K562 (cell line): Measurements from ENCODE around the gene MCM5. TPM values are rescaled to one million over a fixed set of nuclear protein-coding genes. Genes with fewer than 3 reads are reported as not detected.
"Not testable (repeated sequence)": the region's sequence is repeated elsewhere in the genome, so short reads cannot be mapped to it uniquely, and the experiment has no call there.

ENCODE experiments used
- ATAC-seq: fragments of 200-7000 bp; cut with Tn5 transposase; 3 replicates; pipeline ENCODE4 v1.9.1; 2020; ENCODE audit warnings: moderate library complexity
- BruUV-seq: library from RNA; stranded (reverse); fragments of 400-500 nt; replicated peaks from 2 replicates; lab custom pipeline; 2021; lab: Mats Ljungman, UMichigan
- CTCF ChIA-PET: fragments of 300-600 bp; formaldehyde crosslinking; extraction: SDS; loops from one replicate; lab custom pipeline; 2021; ENCODE audit warnings: low intra/inter-chr PET ratio; lab: Yijun Ruan, JAX
- POLR2A ChIA-PET: fragments of 300-600, 350-650 bp; sonication (Branson Sonifier 250); formaldehyde crosslinking; extraction: SDS; loops from one replicate; lab custom pipeline; 2021; ENCODE audit warnings: antibody characterized with exemption, inconsistent platforms; lab: Yijun Ruan, JAX
- DNase-seq, 4 experiments: peaks; one replicate each; pipeline versions ENCODE4 v3.0.0 to v3.0.0-alpha.2; 2011 to 2018; ENCODE audit warnings: low spot score in 3 of 4, mixed read lengths in 3 of 4; ENCODE audit errors: extremely low read depth in 1 of 4
- FAIRE-seq: peaks from 2 replicates; lab custom pipeline; 2011; peaks lifted over from hg19 to GRCh38; lab: Jason Lieb, UNC
- H2AFZ ChIP-seq: 2 replicates; pipeline ENCODE4 v1.6.0; 2011; ENCODE audit warnings: low read depth, low read length, control low read depth, inconsistent platforms
- H3K27ac ChIP-seq: fragments of 200-600 bp; 3 replicates; pipeline ENCODE4 v1.8.0; 2011; ENCODE audit warnings: low read depth, mild to moderate bottlenecking, control low read depth, inconsistent platforms, low read length, moderate library complexity, mixed read lengths; ENCODE audit errors: extremely low read depth
- H3K27me3 ChIP-seq, 2 experiments: fragments of 300-600 bp in 1 of 2; 2 replicates in 1 of 2; 3 replicates in 1 of 2; pipeline versions ENCODE4 v1.6.0 to v1.8.0; 2011; ENCODE audit warnings: inconsistent platforms in 2 of 2, low read length in 2 of 2, mild to moderate bottlenecking in 1 of 2, mixed read lengths in 1 of 2, moderate library complexity in 1 of 2; ENCODE audit not compliant: control insufficient read depth in 2 of 2, insufficient read depth in 2 of 2
- H3K36me3 ChIP-seq: fragments of 300-600 bp; 3 replicates; pipeline ENCODE4 v1.8.0; 2011; ENCODE audit warnings: mild to moderate bottlenecking, low read length, inconsistent platforms; ENCODE audit not compliant: control insufficient read depth, insufficient read depth
- H3K4me1 ChIP-seq, 2 experiments: fragments of 200-600 bp in 1 of 2; replicated peaks in 1 of 2; 2 replicates in 1 of 2; 3 replicates in 1 of 2; pipeline versions ENCODE4 v1.5.1 to v1.8.0; 2011; ENCODE audit warnings: inconsistent platforms in 2 of 2, low read length in 2 of 2, mild to moderate bottlenecking in 1 of 2, mixed read lengths in 1 of 2, moderate library complexity in 1 of 2; ENCODE audit not compliant: control insufficient read depth in 2 of 2, insufficient read depth in 2 of 2
- H3K4me2 ChIP-seq: 2 replicates; pipeline ENCODE4 v1.6.1; 2011; ENCODE audit warnings: low read length, control low read depth, inconsistent platforms, mixed read lengths; ENCODE audit not compliant: insufficient read depth
- H3K4me3 ChIP-seq: fragments of 200-600 bp; sonication (generic), shearing (Covaris generic); 2 replicates; pipeline ENCODE4 v1.5.1; 2016; ENCODE audit warnings: control low read depth, inconsistent platforms
- H3K79me2 ChIP-seq: fragments of 200-600 bp; 3 replicates; pipeline ENCODE4 v1.8.0; 2011; ENCODE audit warnings: low read length, inconsistent platforms; ENCODE audit not compliant: control insufficient read depth, insufficient read depth
- H3K9ac ChIP-seq, 2 experiments: 2 replicates each; pipeline versions ENCODE4 v1.6.0 to v1.6.1; 2011; ENCODE audit warnings: low read depth in 2 of 2, low read length in 2 of 2, control low read depth in 1 of 2, inconsistent platforms in 1 of 2, mild to moderate bottlenecking in 1 of 2, mixed read lengths in 1 of 2; ENCODE audit not compliant: insufficient read depth in 1 of 2
- H3K9me1 ChIP-seq: one replicate; pipeline ENCODE4 v1.6.0; 2011; ENCODE audit warnings: inconsistent platforms, mild to moderate bottlenecking, low read length, moderate library complexity; ENCODE audit not compliant: control insufficient read depth, insufficient read depth
- H3K9me3 ChIP-seq: replicated peaks from 2 replicates; pipeline ENCODE4 v1.5.1; 2011; ENCODE audit warnings: low read depth, low read length, inconsistent platforms; ENCODE audit not compliant: control insufficient read depth, insufficient read depth
- H4K20me1 ChIP-seq: replicated peaks from 2 replicates; pipeline ENCODE4 v1.6.1; 2011; ENCODE audit warnings: low read length, inconsistent platforms, mixed read lengths; ENCODE audit not compliant: control insufficient read depth, insufficient read depth
- NFE2 ChIP-seq: IDR thresholded peaks from 2 replicates; pipeline ENCODE4 v1.6.1; 2014; ENCODE audit warnings: antibody characterized with exemption, low read depth
- ZNF217 ChIP-seq: sonication (generic); formaldehyde crosslinking; IDR thresholded peaks from 2 replicates; pipeline ENCODE4 v1.8.0; 2022; ENCODE audit warnings: mild to moderate bottlenecking, missing genetic modification reagents
- WGBS: fragments of 100-300 bp; shearing (Covaris generic); methylation state at CpG from one replicate; pipeline ENCODE4 v1.1.6; 2016; ENCODE audit warnings: low coverage, mixed read lengths; ENCODE audit not compliant: insufficient coverage; ENCODE audit errors: missing lambda C conversion rate; 5-methylcytosine and 5-hydroxymethylcytosine counted together
- in situ Hi-C: fragments of 300-500 bp; cut with MboI; formaldehyde crosslinking; loops from 4 replicates; pipeline ENCODE4 v1.15.0; 2018; ENCODE audit warnings: inconsistent platforms, mixed read lengths
- intact Hi-C: fragments of 100-400 bp; cut with micrococcal nuclease; formaldehyde crosslinking; loops from 2 replicates; pipeline ENCODE4 v1.14.2; 2022
- polyA plus RNA-seq, 8 experiments: library from polyadenylated mRNA; depleted of rRNA in 4 of 8; stranded (reverse) in 5 of 8; unstranded in 3 of 8; fragments of >200 nt; fragmentation: Nextera tagmentation in 2 of 8; fragmentation: Illumina TruSeq in 1 of 8; extraction: Ambion mirVana in 2 of 8; extraction: Trizol in 1 of 8; gene quantifications; 2 replicates each; pipeline versions ENCODE4 v1.2.1 to v1.2.3, GENCODE V29; 2011 to 2014; ENCODE audit warnings: inconsistent platforms in 1 of 8, missing spikeins in 1 of 8
- total RNA-seq, 7 experiments: library from RNA; depleted of rRNA in 6 of 7; stranded (reverse); fragments of >200 nt in 6 of 7; fragmentation: Illumina TruSeq in 2 of 7; extraction: Trizol in 2 of 7; gene quantifications; 2 replicates each; pipeline versions ENCODE4 v1.2.1 to v1.2.3, GENCODE V29; 2011 to 2021; ENCODE audit warnings: low replicate concordance in 1 of 7

MCM5 gene
- total and polyA plus RNA-seq, 9 of the 15 experiments (the other 6 are each of a cell fraction or from before 2014, with no cell fraction given) = 5.6 to 180 (median 66.1) TPM

DNA sequence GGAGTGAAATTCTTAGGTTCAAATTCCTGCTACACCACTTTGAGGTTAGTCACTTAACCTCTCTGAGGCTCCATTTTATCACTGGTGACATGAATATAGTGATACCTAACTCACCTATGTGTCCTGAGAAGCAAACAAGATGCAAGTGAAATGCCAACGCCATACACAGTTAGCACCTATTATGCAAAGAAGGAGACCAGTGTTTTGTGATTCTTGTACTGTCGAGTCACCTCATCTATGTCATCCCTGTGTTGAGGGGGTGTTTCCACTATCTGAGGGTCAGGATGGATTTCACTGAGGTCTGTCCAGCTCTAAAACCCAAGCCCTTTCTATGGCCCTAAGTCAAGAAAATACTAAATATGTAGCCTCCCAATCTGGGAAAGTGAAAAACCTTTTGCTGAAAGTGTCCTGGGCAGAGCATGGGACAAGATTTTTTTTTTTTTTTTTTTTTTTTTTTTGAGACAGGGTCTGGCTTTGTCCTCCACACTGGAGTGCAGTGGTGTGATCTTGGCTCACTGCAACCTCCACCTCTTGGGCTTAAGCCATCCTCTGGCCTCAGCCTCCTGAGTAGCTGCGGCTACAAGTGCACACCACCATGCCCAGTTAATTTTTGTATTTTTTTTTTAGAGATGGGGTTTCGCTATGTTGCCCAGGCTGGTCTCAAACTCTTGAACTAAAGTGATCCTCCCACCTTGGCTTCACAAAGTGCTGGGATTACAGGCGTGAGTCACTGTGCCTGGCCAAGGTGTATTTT, 5.0 kb upstream of the MCM5 start:
- Histone ChIP-seq H3K4me1 (peaks cover 8 to 12% of the 10 kb centered on the region in 2 experiments; a peak in 4 of 5 replicates), H3K9me3 (no peaks in the 10 kb centered on the region), H3K27me3 (no peaks in the 10 kb centered on the region), H4K20me1 (no peaks in the 10 kb centered on the region), H3K9ac (no peak overlapping the region), H3K27ac (no peak overlapping the region), H3K9me1 (no peaks in the 10 kb centered on the region), H3K79me2 (peaks cover 8% of the 10 kb centered on the region; the same call in 2 of the 3 replicates), H2AFZ (no peak overlapping the region), H3K36me3 (no peaks in the 10 kb centered on the region), H3K4me3 (no peak overlapping the region), H3K4me2 (no peak overlapping the region)
- ATAC-seq (no peak), DNase-seq (no peak), FAIRE-seq (no peak)
- intact Hi-C loops (no loop called here), in situ Hi-C loops (no loop called here)
- ChIA-PET CTCF (no interaction called here), POLR2A (no interaction called here)
- WGBS = 58% methylated on average over 3 of the region's 5 CpGs
- TF ChIP-seq NFE2 = peak; percentile 8; the same call in 1 of the 2 replicates
- no peak for TF ChIP-seq ZNF217 (CRISPR knock-in tag)
- no TSS peak for BruUV-seq

GRCh38 chr22:35396622-35397021, 3.3 kb upstream of the MCM5 start:
- CTCF ChIA-PET, intact Hi-C loops, H4K20me1 ChIP-seq, H3K9ac ChIP-seq, FAIRE-seq, H3K4me3 ChIP-seq, in situ Hi-C loops, H3K4me2 ChIP-seq, ATAC-seq, H3K27ac ChIP-seq, H3K9me3 ChIP-seq, H3K9me1 ChIP-seq, H3K36me3 ChIP-seq, DNase-seq, BruUV-seq, H3K27me3 ChIP-seq, H2AFZ ChIP-seq: not testable (repeated sequence)
- WGBS = 88% methylated on average over 5 of the region's 6 CpGs
- Histone ChIP-seq H3K4me1 (peaks cover 15 to 20% of the 10 kb centered on the region in 2 experiments; a peak in 4 of 5 replicates), H3K79me2 (peaks cover 24% of the 10 kb centered on the region)
- POLR2A ChIA-PET = interaction anchor here (0.5 to 0.8 kb wide), 2 partner anchors 15 to 21 kb away, joined by 3 read pairs; no protein-coding TSS in a partner anchor
